GM19043 (cell line): ENCODE measurements around the gene GATA2.

Experiments
- ATAC-seq: cut with Tn5 transposase; IDR thresholded peaks from one replicate; pipeline ENCODE4 v1.9.1; 2021; ENCODE audit warnings: low read depth; ENCODE audit not compliant: unreplicated experiment

The GATA2 gene

DNA sequence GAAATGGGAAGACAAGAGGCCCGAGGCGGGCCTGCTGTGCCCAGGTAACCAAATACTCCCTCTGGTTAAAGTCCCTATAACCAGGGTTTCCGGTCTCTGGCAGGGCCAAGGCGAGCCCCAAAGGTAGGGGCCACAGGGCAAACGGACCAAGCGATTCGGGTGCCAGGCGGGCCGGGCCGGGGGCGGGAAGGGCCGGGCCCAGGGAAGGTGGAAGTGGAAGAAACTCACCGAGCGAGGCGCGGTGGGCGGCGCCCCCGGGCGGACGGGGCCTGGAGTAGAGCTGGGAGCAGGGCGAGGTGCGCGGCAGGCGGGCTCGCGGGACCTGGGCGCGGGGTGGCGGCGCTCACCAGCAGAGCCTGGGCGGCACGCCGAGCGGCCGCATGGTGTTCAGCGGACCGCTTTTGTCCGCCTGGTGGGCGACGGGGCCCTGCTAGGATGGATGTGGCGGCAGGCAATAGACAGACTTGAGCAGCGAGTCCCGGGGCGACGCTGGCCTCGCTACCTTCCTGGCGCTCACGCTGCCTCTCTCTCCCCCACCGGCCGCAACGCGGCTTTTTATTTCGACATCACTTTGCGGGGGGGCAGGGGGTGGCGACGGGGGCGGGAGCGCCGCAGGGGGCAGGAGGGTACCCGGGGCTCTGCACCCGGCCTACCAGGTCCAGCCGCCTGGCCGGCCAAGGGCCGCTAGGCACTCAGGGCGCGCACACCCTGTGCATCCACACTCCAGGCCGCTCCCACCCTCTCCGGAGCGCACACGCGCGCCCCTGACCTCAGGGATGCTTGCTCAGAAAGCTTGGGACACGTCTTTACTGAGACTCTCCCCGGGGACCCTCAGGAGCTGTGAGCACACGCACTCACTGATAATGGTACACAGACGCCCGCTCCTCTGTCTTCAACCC lies at the start of gene GATA2:
GATA2 (minus strand) TSS at position 531 of the 899 bp plus-strand sequence. CDS start 6,170 bp downstream, outside the sequence.
- ATAC-seq: no peak

DNA sequence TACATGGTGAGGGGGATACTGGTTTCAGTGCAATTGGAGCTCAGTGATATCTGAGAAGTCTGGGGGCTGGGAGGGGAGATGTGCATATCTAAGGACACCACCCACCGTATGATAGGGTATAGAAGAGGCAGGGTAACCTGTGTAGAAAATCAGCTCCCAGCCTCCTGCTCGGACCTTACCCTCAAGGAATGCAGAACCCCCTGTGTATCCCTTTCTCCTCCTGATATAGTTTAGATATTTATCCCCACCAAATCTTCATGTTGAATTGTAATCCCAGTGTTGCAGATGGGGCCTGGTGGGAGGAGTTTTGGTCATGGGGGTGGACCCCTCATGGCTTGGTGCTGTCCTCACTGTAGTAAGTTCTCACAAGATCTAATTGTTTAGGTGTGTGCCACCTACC lies 48.2 kb upstream of the GATA2 start:
- no peak for ATAC-seq

- no peak for ATAC-seq
Observed at GRCh38 chr3:128539376-128539775, 46.4 kb upstream of the GATA2 start.

DNA sequence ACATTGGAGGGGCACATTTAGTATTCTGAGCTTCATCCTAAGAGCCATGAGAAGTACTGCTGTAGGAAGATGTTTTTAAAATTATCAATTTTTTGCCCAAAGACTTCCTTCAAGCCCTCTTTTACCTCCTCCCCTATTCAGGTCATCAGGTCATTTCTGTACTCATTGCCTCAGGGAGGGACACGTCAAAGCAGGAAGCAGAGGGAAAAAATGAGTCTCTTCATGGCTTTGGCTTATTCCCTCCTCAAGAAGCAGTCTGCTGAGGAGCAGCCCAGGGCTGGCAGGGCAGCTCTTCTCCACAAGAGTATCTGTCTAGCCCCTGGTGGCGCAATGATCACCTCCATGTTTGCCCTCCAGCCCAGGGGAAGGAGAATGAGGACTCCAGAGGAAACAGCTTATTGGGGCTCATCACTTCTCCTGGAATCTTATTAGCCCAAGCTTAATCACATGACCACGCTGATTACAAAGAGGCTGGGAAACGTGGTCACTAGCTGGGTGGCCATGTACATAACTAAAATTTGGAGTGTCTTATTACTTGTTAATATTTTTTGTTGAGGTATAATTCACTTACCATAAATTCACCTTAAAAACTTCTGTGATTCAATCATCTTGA lies 44.2 kb upstream of the GATA2 start:
- ATAC-seq: no peak

DNA sequence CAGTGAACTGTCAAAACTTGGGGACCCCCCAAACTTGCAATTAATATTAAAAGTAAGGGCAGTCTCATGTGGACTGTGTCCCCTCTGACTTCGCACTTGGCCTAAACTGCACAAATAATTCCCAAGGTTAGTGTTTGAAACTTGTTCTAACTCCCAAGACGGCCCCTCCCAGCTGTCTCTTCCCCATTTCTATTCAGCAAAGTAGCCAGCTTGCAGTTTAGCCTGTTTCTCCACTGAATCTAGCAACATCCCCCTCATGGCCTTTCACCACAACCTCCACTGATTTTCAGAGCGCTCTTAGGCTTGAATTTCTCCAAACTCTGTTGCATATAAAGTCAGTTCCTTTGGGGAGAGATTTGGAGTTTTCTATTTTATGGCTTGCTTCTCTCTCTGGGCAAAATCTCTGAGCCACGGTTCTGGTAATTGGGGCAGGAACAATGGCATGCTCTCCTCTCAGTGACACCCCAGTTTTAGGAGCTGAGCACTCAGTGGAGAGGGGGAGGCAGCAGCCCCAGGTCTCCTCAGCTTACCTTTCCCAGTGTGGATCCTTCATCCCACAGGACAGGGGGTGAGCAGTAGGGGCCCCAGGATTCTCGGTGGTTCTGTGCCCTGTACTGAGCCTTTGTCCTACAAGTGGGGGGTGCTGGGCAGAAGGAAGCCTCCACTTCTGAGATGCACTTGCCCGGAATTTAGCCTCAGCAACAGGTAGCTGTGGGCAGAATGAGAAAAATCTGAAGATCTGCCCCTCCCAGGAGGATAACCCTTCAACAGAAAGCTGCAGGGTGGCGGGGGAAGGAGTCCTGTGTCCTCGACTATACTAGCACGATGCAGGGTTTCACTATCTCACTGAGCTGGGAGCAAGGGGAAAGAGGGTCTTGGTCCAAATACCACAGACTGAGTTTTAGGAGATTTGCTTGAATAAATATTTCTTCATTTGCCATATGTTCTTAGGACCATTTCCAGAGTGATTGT lies 39.3 kb upstream of the GATA2 start:
- no peak for ATAC-seq

- no peak for ATAC-seq
Observed at GRCh38 chr3:128524374-128525299, 31.6 kb upstream of the GATA2 start.

DNA sequence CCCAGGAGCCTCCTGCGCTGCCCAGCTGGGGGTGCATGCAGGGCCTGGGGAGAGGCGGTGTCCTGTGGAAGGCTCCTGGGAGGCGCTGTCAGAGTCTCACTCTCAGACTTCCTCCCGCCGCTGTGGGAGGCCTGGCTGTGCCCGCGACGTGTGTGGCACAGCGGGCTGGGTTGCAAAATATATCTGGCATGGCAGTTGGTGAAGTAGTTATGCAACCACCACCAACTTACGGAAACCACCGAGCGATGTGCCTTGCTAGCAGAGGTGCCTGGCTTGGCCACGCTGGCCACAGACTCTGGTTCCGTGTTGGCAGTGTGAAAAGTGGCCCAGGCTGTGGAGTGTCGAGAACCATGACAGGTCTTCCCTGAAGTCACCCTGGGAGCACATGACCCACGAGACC lies 30.6 kb upstream of the GATA2 start:
- no peak for ATAC-seq

GRCh38 chr3:128521715-128522114 lies 28.7 kb upstream of the GATA2 start:
- no peak for ATAC-seq

DNA sequence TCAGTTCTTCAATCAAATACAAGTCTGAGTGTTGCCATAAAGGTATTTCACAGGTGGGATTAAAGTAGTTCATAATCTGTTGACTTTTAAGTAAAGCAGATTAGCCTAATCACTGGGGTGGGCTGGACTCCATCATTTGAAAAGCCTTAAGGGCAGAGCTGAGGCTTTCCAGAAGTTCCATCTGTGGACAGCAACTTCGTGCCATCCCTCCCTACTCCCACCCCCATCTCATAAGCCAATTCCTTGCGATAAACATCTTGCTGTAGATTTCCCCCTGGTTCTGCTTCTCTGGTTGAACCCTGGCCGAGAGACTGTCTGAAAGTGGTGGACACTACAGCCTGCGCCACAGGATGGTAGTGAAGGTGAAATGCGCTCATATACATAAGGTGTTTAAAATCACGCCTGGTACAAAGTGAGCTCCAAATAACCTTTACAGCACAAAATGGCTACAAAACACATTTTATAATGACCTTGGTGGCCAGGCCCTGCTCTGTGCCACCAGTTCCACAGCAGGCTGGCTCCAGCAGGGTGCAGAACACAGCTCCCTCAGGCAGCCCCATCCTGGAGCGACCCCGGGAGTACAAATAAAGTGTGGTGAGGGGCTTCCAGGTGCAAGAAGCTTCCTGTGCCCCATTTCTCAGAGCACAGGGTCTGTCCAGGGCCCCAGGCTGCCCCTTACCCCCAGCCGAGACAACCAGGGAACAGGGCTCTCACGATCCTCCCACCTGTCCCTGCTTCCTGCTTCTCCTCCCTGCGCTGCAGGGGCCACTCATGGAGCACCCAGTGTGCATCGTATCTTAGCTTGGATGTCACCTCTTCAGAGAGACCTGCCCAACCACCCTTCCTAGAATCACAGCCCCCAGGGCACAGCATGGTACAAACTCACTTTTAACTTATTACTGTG lies 25.8 kb upstream of the GATA2 start:
- ATAC-seq: no peak

DNA sequence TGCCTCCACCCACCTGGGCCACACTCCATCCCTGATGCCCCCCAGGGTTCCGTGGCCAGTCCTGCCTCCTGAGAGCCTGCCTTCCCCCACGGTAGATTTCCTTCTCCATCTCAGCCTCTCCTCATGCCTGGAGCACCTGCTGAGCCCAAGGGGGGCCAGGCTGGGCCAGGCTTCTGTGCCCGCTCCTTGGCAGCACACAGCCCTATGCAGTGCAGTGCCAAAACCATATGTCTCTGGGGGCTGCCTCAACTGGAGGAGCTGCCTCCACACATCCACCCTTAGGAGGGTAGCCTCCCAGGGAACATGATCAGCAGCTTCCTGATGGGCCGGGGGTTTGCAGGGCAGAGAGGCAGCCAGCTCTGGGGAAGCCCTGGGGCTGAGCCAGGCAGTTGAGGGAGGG lies 24.6 kb upstream of the GATA2 start:
- ATAC-seq: no peak

- ATAC-seq: no peak
Observed at GRCh38 chr3:128515967-128516366, 23.0 kb upstream of the GATA2 start.

DNA sequence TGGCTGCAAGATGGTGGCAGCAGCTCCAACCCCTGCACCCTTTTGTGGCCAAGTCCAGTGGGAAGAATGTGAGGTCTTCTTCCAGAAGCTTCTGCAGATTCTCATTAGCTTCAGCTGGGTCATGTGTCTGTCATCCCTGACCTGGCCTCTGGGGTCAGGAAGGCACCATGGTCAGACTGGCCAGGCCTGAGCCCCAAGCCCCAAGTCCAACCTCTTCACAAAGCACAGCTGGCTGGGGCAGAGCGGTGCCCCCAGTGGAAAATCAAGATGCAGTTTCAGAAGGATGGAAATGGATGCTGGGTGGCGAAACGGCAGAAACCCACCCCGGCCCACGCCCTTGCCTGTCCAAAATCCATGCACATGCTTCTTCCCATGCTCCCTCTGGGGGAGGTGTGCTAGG lies 15.9 kb upstream of the GATA2 start:
- ATAC-seq: no peak

- no peak for ATAC-seq
Observed at GRCh38 chr3:128506754-128507153, 13.8 kb upstream of the GATA2 start.

DNA sequence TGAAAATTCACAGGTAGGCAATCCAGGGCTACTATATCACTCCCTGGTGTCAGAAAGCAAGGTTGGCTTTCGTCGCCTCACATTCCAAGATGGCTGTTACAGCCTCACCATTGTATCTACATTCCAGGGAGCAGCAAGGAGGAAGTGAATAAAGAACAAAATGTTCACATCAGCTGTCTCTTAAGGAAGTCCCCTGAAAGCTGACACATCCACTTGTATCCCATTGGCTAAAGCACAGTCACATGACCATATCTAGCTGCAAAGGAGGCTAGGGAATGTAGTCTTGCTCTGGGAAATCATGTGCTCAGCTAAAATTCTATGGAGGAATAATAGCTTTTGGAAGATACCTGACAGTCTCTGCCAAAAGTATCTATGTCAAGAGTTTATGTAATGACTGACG lies 12.8 kb upstream of the GATA2 start:
- ATAC-seq: no peak

GRCh38 chr3:128504963-128505730 lies 12.1 kb upstream of the GATA2 start:
- ATAC-seq: no peak

DNA sequence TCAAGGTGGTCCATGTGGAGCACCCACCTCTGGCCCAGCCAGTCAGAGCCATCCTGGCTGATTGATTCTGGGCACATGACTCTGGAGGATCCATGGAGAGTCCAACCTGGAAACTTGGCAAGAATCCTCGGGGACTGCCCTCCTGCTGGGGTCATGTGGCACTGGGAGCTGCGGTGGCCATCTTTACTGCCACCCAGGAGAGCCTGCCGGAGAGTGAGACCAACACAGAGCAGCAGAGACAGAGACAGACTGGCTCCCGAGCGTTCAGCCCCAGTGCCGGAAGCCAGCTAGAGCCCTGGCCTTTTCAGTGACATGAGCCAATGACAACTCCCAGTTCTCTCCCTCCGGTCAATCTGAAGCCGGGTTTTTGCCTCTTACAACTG lies 11.5 kb upstream of the GATA2 start:
- ATAC-seq: no peak

DNA sequence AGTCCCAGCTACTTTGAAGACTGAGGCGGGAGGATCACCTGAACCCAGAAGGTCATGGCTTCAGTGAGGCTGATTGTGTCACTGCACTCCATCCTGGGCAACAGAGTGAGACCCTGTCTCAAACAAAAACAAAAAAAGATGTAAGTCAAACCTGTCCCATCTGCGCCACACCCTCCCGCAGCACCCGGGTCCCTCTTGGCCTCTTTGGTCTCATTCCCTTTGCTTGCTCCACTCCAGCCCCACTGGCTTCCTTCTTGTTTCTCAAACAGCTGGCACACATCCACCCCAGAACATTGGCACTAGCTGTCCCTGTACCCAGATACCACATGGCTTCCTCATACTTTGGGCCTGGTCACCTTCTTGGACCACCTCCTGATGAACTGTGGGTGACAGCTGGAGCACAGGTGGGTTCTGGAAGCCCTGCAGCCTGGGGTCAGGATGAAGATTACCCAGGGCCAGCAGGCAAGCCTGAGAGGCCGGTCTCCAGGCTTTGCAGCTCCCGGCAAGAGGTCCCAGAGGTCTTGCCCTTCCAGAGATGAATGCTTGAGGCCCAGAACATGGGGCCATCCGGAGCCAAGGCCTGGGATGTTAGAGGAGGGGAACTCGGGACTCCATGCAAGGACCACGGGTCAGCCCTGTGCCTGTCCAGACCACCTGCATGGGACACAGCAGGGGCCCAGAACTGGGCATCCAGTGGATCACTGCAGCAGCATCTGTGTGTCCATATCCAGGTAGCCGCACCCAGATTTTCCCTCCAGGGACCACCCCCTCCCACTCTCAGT lies 10.9 kb upstream of the GATA2 start:
- ATAC-seq: no peak
